PC-3 (cell line): ENCODE data around the gene TEX264. TPM values are rescaled to one million over a fixed set of nuclear protein-coding genes. Genes with fewer than 3 reads are reported as not detected.

Source experiments
- ATAC-seq: fragments of 200-7000 bp; cut with Tn5 transposase; 2 replicates; pipeline ENCODE4 v1.9.1; 2020; ENCODE audit warnings: mild to moderate bottlenecking, moderate library complexity
- BruUV-seq: library from RNA; stranded (reverse); fragments of 400-500 nt; replicated peaks from 2 replicates; lab custom pipeline; 2021; lab: Mats Ljungman, UMichigan
- CTCF ChIA-PET: fragments of 300-600 bp; sonication (Branson Sonifier 250); formaldehyde crosslinking; loops from one replicate; lab custom pipeline; 2022; ENCODE audit warnings: antibody characterized with exemption; lab: Charles Lee
- POLR2A ChIA-PET: fragments of 300-600 bp; sonication (Branson Sonifier 250); formaldehyde crosslinking; loops from one replicate; lab custom pipeline; 2022; ENCODE audit warnings: antibody characterized with exemption; ENCODE audit not compliant: unreplicated experiment; lab: Charles Lee
- DNase-seq: peaks from one replicate; pipeline ENCODE4 v3.0.0-alpha.2; 2015
- H2AFZ ChIP-seq: fragments of 300-600 bp; sonication (generic); 2 replicates; pipeline ENCODE4 v1.6.0; 2016; ENCODE audit warnings: antibody characterized with exemption, low read length
- H3F3A ChIP-seq: fragments of 300-600 bp; sonication (generic); one replicate; pipeline ENCODE4 v1.6.0; 2017; ENCODE audit warnings: antibody characterized with exemption, low read length, control low read depth, mild to moderate bottlenecking; ENCODE audit not compliant: unreplicated experiment
- H3K27ac ChIP-seq: fragments of 300-600 bp; sonication (generic); 2 replicates; pipeline ENCODE4 v1.5.1; 2016; ENCODE audit warnings: mild to moderate bottlenecking, low read length
- H3K27me3 ChIP-seq: fragments of 300-600 bp; sonication (generic); 2 replicates; pipeline ENCODE4 v1.6.1; 2016; ENCODE audit warnings: low read length, mixed read lengths
- H3K36me3 ChIP-seq: fragments of 300-600 bp; sonication (generic); 2 replicates; pipeline ENCODE4 v1.6.1; 2016; ENCODE audit warnings: low read depth, mixed run types, low read length, mixed read lengths
- H3K4me1 ChIP-seq: fragments of 300-600 bp; sonication (generic); 2 replicates; pipeline ENCODE4 v1.5.1; 2016; ENCODE audit warnings: low read length; ENCODE audit not compliant: insufficient read depth
- H3K4me2 ChIP-seq: fragments of 300-600 bp; sonication (generic); 2 replicates; pipeline ENCODE4 v1.6.0; 2016; ENCODE audit warnings: low read length
- H3K4me3 ChIP-seq: fragments of 300-600 bp; sonication (generic); 2 replicates; pipeline ENCODE4 v1.5.1; 2016; ENCODE audit warnings: mild to moderate bottlenecking, low read length, mixed read lengths
- H3K79me2 ChIP-seq: fragments of 300-600 bp; sonication (generic); 2 replicates; pipeline ENCODE4 v1.6.1; 2017; ENCODE audit warnings: low read length, mixed read lengths
- H3K9ac ChIP-seq: fragments of 300-600 bp; sonication (generic); 2 replicates; pipeline ENCODE4 v1.6.0; 2016; ENCODE audit warnings: mild to moderate bottlenecking, low read length
- H3K9me2 ChIP-seq: fragments of 300-600 bp; sonication (generic); replicated peaks from 2 replicates; pipeline ENCODE4 v1.6.1; 2016; ENCODE audit warnings: mixed run types, low read length, mixed read lengths
- H3K9me3 ChIP-seq: fragments of 300-600 bp; sonication (generic); 2 replicates; pipeline ENCODE4 v1.6.1; 2016; ENCODE audit warnings: low read length, mixed read lengths
- H4K20me1 ChIP-seq: fragments of 300-600 bp; sonication (generic); 2 replicates; pipeline ENCODE4 v1.6.1; 2016; ENCODE audit warnings: low read length, mixed read lengths
- EZH2 ChIP-seq: fragments of 300-600 bp; sonication (generic); IDR thresholded peaks from one replicate; pipeline ENCODE4 v1.6.1; 2017; ENCODE audit warnings: antibody characterized with exemption, mild to moderate bottlenecking, low read length; ENCODE audit not compliant: unreplicated experiment
- EZH2phosphoT487 ChIP-seq: fragments of 300-600 bp; sonication (generic); IDR thresholded peaks from 2 replicates; pipeline ENCODE4 v1.6.1; 2018; ENCODE audit warnings: mild to moderate bottlenecking, antibody characterized with exemption, low read length, borderline replicate concordance
- intact Hi-C: fragments of 100-400 bp; cut with micrococcal nuclease; formaldehyde crosslinking; loops from 2 replicates; pipeline ENCODE4 v1.9.0; 2023
- total RNA-seq: library from RNA; depleted of rRNA; stranded (reverse); fragments of >200 nt; gene quantifications from 2 replicates; pipeline ENCODE4 v1.2.3, GENCODE V29; 2014
- TF ChIP-seq, protein P1 (sequence below): fragments of 300-600 bp; sonication (generic); conservative IDR thresholded peaks from 2 replicates; pipeline ENCODE4 v1.5.1; 2017; ENCODE audit warnings: antibody characterized with exemption, low read depth, mild to moderate bottlenecking, low read length

The TEX264 gene
- total RNA-seq, 1 experiment from 2014 or later = 85.5 TPM

- Histone ChIP-seq H4K20me1 (no peaks in the 10 kb centered on the region), H3K9ac (no peak overlapping the region), H3K4me1 (no peaks in the 10 kb centered on the region), H3K79me2 (no peaks in the 10 kb centered on the region), H3K4me2 (no peak overlapping the region), H2AFZ (no peak overlapping the region), H3K27ac (no peak overlapping the region), H3K4me3 (no peak overlapping the region), H3K9me2 (no peaks in the 10 kb centered on the region), H3K36me3 (no peaks in the 10 kb centered on the region; the same call in 1 of the 2 replicates), H3K9me3 (no peaks in the 10 kb centered on the region), H3K27me3 (no peaks in the 10 kb centered on the region), H3F3A (no peaks in the 10 kb centered on the region)
- TF ChIP-seq, protein P1, sequence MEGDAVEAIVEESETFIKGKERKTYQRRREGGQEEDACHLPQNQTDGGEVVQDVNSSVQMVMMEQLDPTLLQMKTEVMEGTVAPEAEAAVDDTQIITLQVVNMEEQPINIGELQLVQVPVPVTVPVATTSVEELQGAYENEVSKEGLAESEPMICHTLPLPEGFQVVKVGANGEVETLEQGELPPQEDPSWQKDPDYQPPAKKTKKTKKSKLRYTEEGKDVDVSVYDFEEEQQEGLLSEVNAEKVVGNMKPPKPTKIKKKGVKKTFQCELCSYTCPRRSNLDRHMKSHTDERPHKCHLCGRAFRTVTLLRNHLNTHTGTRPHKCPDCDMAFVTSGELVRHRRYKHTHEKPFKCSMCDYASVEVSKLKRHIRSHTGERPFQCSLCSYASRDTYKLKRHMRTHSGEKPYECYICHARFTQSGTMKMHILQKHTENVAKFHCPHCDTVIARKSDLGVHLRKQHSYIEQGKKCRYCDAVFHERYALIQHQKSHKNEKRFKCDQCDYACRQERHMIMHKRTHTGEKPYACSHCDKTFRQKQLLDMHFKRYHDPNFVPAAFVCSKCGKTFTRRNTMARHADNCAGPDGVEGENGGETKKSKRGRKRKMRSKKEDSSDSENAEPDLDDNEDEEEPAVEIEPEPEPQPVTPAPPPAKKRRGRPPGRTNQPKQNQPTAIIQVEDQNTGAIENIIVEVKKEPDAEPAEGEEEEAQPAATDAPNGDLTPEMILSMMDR = no peak
- TF ChIP-seq EZH2 (no peak), EZH2phosphoT487 (no peak)
- ChIA-PET CTCF (no interaction called here), POLR2A (no interaction called here)
- DNase-seq (no peak), ATAC-seq (no peak)
- BruUV-seq = no TSS peak
- intact Hi-C loops = no loop called here
Measured at GRCh38 chr3:51698209-51698608, 27.2 kb downstream of the TEX264 start.

DNA sequence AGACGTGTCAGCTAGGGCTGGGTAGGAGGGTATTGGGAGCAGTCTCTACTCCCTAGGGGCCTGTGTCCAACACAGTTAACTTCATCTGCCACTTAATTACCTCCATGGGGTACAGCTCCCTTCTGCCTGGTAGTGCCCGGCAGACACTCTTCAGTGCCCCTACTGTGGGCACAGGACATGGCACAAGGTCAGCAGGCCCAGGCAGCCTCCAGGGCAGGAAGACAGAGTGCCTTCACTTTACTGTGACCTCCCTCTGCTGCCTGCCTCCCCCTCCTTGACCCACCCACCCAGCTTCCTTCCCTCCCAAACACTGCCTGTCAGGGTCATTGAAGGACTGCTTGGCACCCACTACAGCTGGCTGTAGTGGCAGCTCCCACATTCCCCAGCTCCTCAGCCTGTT lies 29.4 kb downstream of the TEX264 start:
- Histone ChIP-seq H3K27ac (no peak overlapping the region), H3K36me3 (no peaks in the 10 kb centered on the region; the same call in 1 of the 2 replicates), H3F3A (no peaks in the 10 kb centered on the region), H3K9ac (no peak overlapping the region), H2AFZ (no peak overlapping the region), H3K79me2 (no peaks in the 10 kb centered on the region), H3K4me3 (no peak overlapping the region), H4K20me1 (no peaks in the 10 kb centered on the region), H3K9me3 (no peaks in the 10 kb centered on the region), H3K4me2 (no peak overlapping the region), H3K27me3 (no peaks in the 10 kb centered on the region), H3K4me1 (no peaks in the 10 kb centered on the region), H3K9me2 (no peaks in the 10 kb centered on the region)
- DNase-seq (no peak), ATAC-seq (no peak)
- TF ChIP-seq, protein P1 = no peak
- TF ChIP-seq EZH2 = no peak
- no peak for TF ChIP-seq EZH2phosphoT487
- intact Hi-C loops = no loop called here
- ChIA-PET POLR2A (no interaction called here), CTCF (interaction anchor here (0.5 kb wide), 1 partner anchor 200 kb away, joined by 7 read pairs; no protein-coding TSS in a partner anchor)
- BruUV-seq = no TSS peak

DNA sequence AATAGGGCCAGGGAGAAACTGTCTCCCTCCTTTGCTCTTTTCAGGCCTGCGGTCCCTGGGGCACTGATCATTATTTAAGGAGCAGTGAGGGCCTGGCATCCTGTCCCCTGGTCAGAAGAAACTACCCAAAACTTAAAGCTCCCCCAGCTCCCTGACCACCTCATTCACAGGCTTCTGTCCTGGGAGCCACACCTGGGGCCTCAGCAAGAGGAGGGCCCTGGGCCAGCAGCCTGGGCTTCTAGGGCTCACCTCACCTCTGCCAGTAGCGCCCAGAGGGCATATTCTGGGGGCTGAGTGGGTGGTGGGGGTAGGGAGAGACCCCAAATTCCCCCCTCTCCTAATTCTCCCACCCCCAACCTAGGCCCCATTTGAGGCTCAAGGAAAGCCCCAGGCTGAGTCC lies 31.1 kb downstream of the TEX264 start:
- Histone ChIP-seq H3K27ac (no peak overlapping the region), H3K9me2 (no peaks in the 10 kb centered on the region), H3K4me1 (no peaks in the 10 kb centered on the region), H3K79me2 (no peaks in the 10 kb centered on the region), H3K36me3 (no peaks in the 10 kb centered on the region; the same call in 1 of the 2 replicates), H3K4me3 (no peak overlapping the region), H3K27me3 (no peaks in the 10 kb centered on the region), H3K9ac (no peak overlapping the region), H2AFZ (no peak overlapping the region), H4K20me1 (no peaks in the 10 kb centered on the region), H3K4me2 (no peak overlapping the region), H3F3A (no peaks in the 10 kb centered on the region), H3K9me3 (no peaks in the 10 kb centered on the region)
- DNase-seq (no peak), ATAC-seq (no peak)
- intact Hi-C loops = no loop called here
- no TSS peak for BruUV-seq
- ChIA-PET POLR2A (no interaction called here), CTCF (no interaction called here)
- TF ChIP-seq EZH2phosphoT487 (no peak), EZH2 (no peak)
- TF ChIP-seq, protein P1 = no peak
